GM12865 (cell line): ENCODE measurements around the gene SLC37A4.

Experiments used
- DNase-seq: peaks from one replicate; pipeline ENCODE4 v3.0.0; 2010; ENCODE audit warnings: low read depth
- H3K4me3 ChIP-seq: 2 replicates; pipeline ENCODE4 v1.5.1; 2011; ENCODE audit warnings: mild to moderate bottlenecking, low read depth, low read length, control low read depth
- CTCF ChIP-seq: IDR thresholded peaks from 2 replicates; pipeline ENCODE4 v1.5.1; 2011; ENCODE audit warnings: low read length, control low read depth, low read depth, inconsistent platforms; ENCODE audit not compliant: insufficient read depth; ENCODE audit errors: missing control alignments

The SLC37A4 gene

DNA sequence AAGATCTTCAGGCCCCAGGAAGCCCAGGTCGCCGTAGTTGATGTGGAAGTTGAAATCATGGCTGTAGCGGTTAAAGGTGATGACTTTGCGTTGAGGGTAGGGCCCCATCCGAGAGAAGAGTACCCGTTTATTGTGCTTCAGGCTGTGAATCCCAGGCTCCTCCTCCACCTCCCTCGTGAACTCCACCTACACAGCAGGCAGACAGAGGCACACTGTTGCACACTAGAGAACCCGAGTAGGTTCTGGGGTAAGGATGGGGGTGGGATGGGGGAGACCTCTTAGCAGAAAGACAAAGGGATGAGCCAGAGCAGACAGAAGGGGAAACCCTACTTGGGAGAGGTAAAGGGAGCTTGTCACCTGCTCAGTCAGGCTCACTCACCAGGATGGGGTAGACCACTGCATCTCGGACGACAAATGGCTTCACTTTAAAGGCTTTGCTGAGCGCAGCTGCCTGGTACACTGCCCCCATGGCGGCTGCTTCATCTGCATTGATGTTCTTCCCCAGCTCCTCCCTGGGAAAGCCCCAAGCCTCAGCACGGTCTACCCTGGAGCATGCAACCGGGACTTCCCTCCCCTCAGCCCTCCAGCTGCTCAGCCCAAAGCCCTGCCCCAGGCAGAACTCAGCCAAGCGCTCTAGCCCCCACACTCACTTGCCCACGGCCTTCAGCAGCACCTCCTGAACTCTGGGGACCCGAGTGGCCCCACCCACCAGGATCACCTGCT, 20.9 kb upstream of the SLC37A4 start:
- TF ChIP-seq CTCF: no peak
- peak; percentile 83 for DNase-seq

DNA sequence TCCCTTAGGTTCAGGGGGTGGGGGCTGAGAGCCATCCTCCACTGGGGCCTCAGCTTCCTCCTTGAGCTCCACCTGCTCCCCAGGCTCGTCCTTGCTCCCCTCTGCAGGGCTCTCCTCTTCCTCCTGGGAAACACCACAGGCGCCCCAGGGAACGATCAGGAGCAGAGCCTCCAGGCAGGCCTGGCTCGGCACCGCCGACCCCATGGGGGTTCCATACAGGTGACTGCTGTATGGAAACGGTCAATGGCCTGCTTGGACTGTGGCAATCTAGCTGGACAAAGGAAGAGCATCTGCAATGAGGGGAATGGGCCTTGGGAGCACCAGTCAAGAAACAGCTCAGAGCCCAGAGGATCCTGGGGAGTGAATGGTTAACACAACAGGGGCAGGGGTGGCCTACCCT, 18.4 kb upstream of the SLC37A4 start:
- H3K4me3 ChIP-seq: no peak overlapping the region
- TF ChIP-seq CTCF: no peak
- no peak for DNase-seq

More for the DNA sequence above, 20.9 kb upstream of the SLC37A4 start:
- peak overlapping the region; percentile 41 for H3K4me3 ChIP-seq

GRCh38 chr11:119048644-119049043, 18.0 kb upstream of the SLC37A4 start:
- DNase-seq: no peak
- TF ChIP-seq CTCF: no peak

DNA sequence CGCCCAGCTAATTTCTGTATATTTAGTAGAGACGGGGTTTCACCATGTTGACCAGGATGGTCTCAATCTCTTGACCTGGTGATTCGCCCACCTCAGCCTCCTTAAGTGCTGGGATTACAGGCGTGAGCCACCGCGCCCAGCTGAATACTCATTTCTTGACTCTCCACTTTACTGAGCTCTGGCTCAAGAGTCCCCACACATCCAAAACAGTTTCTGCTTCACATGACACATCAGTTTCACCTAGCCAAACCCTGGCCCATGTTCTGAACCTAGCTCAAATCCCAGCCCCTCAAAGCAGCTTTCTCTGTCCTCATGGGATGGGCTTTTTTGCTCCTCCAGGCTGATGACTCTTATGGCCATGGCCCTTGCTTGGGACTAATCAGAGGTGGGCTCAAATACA, 16.5 kb upstream of the SLC37A4 start:
- DNase-seq: no peak
- H3K4me3 ChIP-seq: no peak overlapping the region
- no peak for TF ChIP-seq CTCF

More at GRCh38 chr11:119048644-119049043, 18.0 kb upstream of the SLC37A4 start:
- H3K4me3 ChIP-seq: no peak overlapping the region

DNA sequence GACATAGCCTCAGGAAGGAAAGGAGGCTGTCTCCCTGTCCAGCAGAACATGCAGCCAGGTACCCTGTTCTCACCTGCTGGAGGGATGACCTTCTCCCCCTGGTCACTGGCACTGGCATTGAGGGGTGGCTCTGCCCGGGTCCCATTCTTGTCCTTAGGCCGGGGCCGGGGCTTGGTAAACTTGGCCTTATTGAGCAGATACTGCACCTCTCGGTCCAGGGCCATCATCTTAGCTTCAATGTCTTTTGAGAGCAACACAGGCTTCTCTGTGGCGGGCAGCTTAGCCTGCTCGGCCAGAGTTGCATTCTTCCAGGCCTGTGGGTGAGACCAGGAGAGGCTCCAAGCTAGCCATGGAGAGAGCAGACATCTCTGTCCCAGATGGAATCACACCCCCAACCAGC, 15.8 kb upstream of the SLC37A4 start:
- DNase-seq: no peak
- no peak for TF ChIP-seq CTCF

DNA sequence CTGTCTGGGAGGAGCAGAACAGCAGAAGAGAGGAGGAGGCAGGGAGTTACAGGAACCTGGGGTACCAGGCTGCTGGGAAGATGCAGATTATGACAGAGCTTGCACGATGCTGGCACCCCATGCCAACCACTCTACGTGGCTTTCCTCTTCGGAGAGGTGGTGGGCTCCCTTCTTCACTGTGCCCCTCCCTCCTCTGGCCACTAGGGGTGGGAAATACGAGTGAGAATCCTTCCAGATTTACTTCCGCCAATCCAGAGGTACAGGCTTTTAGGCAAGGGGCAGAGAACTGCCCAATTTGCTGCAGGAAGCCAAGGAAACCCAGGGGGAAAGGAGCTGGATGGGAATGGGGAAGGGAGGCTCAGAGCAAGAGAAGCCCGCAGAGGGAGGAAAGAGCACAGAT, 14.0 kb upstream of the SLC37A4 start:
- peak; percentile 14 for TF ChIP-seq CTCF
- no peak overlapping the region for H3K4me3 ChIP-seq
- no peak for DNase-seq

More for the DNA sequence above, 15.8 kb upstream of the SLC37A4 start:
- no peak overlapping the region for H3K4me3 ChIP-seq

DNA sequence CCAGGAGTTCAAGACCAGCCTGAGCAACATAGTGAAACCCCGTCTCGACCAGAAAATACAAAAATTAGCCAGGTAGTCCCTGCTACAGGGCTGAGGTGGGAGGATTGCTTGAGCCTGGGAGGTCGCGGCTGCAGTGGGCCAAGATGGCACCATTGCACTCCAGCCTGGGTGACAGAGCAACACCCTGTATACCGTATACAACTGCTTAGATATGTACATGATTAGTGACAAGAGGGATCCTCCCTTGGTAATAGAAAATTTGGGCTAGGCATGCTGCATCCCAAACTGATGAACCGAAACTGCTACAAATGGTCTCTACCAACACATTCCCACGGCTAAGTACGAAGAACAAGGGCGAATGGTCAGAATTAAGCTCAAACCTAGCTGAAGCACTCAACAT, 12.2 kb upstream of the SLC37A4 start:
- no peak for DNase-seq
- TF ChIP-seq CTCF: no peak
- H3K4me3 ChIP-seq: no peak overlapping the region
